HG02678 (cell line): ENCODE data around the gene NCDN.

Experiments used
- ATAC-seq: cut with Tn5 transposase; IDR thresholded peaks from one replicate; pipeline ENCODE4 v1.9.1; 2021; ENCODE audit warnings: mild to moderate bottlenecking, moderate library complexity; ENCODE audit not compliant: unreplicated experiment

The NCDN gene

DNA sequence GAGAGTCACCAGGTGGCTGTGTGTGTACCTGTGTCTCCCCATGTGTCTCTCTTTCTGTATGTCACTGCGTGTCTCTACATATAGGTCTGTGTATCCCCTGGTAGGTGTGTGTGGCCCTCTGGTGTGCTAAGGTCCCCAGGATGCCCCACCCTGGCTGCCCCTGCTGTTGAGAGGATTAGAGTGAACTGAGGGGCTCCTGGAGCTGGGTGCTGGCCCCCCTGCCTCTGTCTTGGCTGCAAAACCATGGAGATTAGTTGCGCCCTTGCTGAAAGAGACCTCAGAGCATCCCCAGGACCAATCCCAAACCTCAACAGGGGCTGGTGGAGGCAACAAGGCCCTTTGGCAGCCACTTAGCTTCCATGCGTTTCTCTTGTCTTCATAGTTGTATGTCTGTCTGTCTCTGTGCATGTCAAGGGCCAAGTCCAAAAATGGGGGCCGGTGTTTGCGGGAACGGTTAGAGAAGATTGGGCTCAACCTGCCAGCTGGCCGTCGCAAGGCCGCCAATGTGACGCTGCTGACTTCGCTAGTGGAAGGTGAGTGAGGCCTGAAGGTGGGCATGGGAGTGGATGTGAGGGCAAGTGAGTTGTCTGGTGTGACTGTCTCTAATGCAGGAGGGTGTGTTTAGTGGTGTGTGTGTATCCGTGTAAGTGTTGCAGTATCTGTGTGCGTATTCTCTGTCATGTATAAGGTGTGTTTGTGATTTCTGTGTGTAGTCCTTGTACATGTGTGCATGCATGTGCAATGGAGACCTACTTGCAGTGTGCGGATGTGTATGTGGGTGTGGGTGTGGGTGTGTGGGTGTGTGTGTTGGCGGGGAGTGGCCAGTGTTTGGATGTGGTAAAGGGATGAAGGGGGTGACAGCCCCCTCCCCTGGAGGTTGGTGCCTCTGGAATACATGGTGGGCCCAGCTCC, 32.2 kb downstream of the NCDN start:
- ATAC-seq, result no peak

DNA sequence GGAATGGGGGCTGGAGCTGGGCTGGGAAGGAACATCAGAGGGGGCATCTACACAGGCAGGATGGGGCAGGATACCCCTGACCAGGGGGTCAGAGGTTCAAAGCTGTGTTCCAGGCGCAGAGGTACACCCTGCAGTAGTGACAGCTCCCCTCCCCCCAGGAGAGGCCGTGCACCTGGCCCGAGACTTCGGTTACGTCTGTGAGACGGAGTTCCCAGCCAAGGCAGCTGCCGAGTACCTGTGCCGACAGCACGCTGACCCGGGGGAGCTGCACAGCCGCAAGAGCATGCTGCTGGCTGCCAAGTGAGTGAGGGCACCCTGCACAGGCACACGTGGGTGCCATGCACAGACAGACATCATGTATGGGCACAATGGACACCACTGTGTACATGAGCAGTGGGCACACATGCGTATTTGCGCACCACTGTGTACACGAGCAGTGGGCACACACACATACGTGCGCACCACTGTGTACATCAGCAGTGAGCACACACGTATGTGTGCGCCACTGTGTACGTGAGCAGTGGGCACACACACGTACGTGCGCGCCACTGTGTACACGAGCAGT, 33.0 kb downstream of the NCDN start:
- ATAC-seq, result no peak

DNA sequence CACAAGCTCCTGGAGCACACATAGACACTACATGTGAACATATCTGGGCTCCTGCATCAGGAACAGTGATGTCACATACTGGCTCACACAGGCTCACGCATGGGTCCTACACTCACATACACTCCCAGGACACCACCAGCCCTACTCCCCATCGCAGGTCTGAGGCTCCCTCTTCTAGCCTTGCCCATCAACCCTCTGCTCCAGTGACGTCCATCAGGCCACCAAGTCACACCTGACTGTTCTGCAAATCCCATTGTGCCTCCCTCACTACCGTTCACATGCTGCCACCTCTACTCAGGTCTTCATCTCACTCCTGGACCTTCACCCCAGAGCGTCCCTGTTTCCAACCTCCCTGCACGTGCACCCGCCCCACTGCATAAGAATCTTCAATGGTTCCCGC, 33.6 kb downstream of the NCDN start:
- ATAC-seq, result no peak

DNA sequence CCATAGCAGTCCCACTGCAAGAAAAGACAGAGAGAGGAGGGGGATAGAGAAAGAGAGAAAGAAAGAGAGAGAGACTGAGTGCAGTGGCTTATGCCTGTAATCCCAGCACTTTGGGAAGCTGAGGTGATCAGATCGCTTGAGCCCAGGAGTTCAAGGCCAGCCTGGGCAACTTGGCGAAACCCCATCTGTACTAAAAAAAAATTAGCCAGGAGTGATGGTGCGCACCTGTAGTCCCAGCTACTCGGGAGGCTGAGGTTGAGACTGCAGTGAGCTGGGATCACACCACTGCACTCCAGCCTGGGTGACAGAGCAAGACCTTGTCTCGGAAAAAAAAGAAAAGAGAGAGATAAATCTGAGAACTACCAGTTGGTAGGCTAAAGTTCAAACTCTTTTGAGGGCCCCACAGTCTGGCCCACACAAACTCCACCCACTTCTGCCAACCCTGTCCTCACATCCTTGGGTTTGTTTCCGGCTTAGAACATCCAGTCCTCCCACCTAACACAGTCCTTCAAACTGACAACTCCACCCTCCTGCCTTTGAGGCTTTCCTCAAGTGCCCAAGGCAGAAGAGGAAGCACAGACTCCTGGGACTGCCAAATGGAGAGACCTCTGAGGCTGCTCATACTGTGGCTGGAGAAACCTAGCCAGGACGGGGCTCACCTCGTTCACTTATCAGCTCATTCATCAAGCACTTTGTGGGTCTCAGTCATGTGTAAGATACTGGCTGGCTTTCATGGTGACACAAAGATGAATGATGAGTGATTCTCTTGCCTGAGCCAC, 35.6 kb downstream of the NCDN start:
- ATAC-seq, result no peak

DNA sequence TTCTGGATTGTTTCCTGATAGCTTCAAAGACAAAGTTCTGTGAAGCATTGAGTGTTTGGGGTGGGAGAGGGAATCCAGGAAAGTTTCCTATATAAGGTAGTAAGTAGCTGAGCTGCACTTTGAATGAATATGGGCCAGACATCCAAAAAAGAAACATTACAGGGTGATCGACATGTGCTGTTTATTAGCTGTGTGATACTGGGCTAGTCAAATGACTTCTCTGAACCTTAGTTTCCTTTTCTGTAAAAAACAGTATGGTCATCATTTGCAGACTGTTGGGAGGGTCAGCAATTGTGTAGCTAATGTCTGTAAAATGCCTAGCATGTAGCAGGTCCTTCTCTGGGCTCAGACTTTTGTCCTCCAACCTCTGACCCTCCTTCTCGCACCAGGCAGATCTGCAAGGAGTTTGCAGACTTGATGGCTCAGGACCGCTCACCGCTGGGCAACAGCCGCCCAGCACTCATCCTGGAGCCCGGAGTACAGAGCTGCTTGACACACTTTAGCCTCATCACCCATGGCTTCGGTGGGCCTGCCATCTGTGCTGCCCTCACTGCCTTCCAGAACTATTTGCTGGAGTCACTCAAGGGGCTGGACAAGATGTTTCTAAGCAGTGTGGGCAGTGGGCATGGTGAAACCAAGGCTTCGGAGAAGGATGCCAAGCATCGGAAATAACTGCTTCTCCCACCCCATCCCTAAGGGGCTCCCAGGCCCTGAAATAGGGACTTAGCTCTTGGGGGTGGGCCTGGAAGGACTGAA, 36.6 kb downstream of the NCDN start:
- ATAC-seq, result no peak

DNA sequence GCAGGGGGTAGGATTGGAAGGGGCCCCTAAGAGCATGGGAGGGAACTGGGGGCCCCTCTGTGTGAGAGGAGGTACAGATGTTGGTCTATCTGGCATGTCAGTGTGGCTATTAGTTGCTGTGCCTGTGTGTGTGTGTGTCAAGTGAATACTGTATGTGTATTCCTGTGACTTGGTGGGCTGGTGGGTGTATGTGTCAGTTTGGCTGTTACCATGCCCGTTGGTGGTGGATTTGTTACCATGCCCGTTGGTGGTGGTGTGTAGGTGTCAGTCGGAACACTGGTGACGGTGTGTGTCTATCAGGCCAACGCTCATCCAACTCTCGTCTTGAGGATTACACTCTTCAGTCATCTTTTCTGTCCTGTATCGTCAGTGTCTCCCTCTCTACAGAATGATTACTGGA, 38.1 kb downstream of the NCDN start:
- no peak for ATAC-seq

DNA sequence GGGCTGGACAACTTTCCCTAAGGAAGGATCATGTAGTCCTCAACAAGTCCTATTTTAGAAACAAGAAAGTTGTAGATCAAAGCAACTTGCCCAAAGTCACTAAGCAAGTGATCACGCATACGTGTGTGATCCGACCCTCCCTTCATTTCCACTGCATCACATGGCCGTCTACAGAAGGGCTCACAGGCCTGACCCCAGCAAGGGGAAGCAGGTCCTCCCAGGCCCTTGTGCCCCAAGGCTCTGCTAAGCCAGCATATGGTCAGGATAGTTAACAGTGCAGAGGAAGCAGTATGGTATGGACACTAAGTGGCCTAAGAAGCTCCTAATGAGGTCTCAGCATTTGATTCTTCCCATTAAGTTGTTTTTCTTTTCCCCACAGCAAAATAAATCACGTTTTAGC, 40.3 kb downstream of the NCDN start:
- no peak for ATAC-seq

DNA sequence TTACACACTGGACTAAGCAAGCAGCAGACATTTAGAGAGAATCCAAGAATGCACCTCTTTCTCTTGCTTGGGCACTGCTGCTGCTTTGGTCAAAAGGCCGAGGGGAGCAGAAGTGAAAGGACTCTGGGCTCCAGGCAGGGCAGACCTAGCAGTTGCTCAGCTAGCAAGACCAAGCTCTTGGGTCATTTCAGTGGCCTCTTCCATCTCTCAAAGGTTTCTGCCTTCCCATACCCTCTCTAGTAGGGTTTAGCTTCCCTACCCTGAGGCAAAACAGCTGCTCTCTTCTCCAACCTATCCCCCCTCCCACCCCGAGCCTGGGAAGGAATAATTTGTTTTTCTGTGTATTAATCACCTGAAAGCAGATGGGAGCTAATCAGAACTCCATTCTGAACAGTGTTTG, 41.3 kb downstream of the NCDN start:
- no peak for ATAC-seq

DNA sequence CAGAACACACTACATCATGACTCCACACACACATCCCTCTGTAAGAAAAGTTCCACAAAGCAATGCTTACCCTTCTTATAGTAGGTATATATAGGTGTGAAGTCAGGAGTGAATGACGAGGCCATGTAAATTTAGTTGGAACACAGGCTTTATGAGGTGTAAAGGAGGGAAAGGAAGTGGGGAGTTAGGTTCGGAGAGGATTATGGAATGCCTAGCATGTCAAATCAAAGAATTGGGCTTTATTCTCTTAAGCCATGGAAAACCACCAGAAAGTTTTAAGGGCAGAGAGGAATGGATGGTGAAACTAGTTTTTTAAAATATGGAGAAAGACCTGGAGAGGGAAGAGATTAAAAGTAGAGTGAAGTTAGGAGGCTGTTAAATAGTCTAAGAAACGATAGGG, 41.8 kb downstream of the NCDN start:
- no peak for ATAC-seq

DNA sequence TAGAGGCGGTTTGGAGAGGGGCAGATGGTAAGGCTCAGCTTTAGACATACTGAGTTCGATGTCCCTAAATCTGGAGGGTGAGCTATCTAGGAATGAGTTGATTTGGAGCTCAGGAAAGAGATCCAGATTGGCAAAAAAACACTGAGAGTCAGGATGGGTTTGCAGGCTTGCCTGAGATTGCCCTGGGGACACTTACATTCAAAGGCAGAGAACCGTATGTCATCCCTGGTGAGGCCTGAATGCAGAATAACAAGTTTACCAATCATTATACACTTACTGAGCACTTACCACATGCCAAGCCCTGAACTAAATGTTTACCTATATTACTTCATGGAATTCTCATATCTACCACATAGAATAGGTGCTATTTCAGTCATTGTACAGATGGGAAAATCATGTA, 43.0 kb downstream of the NCDN start:
- ATAC-seq, result no peak

DNA sequence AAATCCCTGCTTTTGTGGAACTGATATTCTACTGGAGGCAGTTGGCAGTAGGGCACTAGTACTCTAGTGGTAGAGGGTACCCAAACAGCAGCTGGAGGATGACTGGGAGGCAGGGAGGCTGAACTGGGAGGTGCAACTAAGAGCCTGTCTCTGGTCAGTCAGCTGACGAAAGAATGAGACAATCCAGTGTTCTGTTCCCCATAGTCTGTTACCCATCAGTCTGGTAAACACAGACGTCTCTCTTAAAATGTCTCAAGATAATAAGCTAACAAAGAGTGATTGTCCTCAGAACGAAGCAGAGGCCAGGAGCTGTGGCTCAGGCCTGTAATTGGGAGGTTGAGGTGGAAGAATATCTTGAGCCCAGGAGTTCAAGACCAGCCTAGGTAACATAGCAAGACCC, 45.9 kb downstream of the NCDN start:
- ATAC-seq, result no peak

DNA sequence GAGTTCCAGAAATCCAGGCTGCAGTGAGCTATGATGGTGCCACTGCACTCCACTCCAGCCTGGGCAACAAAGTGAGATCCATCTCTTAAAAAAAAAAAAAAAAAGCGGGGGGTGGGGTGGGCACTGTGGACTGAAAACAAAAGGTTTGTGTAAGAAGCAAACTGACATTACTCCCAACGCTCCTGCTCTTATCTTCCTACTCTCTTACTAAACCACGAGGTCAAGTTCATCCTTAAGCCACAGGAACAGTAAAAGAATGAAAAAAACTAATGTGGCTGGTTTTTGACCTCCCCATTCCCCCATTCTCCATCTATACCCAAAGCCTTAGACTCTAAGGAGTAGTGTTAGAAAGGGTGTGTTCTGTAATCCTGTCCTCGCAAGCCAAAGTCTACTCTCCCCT, 46.3 kb downstream of the NCDN start:
- no peak for ATAC-seq

DNA sequence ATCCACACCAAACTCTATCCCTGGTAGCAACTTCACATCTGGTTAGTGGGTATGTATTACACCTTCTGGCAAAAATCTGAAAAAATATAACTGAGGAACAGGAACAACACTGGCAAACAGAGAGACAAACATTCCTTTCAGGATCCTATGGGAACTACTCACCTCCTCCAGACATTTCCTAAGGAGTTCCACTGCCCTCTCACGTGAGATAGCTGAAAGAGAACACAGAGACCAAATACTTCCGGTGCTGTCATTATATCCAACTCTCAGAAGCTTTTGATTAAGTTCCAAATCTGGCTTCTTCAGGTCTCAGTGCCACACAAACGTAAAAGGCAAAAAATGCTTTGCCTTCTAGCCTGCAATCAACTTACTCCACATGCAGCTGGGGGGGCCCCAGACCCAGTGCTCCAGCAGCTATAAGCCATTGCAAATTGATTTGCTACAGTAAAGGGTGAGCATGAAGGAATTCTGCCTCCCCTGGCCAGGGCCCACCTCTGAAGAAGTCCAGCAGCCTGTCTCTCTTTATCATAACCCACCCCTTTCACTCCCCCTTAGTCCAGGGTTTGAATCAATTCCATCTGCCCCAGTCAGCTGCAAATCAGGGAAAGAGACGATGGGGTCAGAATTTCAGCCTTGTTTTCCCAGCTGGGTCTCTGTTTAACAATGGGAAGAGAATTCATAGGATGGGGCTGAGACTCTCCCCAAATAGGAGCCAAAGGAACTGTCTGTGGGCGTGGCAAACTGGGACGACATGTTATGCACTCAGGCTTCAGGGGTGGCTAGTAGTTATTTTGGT, 47.7 kb downstream of the NCDN start:
- no peak for ATAC-seq

DNA sequence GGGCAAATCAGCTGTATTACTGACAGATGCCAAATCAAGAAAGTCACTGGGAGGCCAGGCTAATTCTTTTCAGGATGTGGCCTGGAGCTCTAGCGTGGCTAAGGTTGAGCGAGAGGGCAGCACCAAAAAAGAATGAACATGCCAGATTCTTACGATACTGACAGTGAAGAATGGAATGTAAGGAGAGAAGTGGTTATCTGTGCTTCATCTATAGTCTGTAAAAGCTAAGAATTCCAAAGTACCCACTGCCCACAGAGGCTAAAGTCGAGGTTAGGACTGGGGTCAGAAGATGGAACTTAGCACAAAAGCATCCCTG, 48.2 kb downstream of the NCDN start:
- ATAC-seq, result no peak

DNA sequence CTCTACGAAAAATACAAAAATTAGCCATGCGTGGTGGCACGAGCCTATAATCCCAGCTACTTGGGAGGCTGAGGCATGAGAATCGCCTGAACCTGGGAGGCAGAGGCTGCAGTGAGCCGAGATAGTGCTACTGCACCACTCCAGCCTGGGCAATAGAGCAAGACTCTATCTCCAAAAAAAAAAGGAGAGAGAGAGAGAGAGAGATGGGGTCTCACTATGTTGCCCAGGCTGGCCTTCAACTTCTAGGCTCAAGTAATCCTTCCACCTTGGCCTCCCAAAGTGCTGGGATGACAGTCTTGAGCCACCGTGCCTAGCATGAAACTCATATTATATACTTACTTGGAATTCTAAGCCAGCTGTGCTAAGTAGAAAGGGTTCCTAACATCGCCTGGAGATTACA, 54.1 kb downstream of the NCDN start:
- ATAC-seq, result no peak

DNA sequence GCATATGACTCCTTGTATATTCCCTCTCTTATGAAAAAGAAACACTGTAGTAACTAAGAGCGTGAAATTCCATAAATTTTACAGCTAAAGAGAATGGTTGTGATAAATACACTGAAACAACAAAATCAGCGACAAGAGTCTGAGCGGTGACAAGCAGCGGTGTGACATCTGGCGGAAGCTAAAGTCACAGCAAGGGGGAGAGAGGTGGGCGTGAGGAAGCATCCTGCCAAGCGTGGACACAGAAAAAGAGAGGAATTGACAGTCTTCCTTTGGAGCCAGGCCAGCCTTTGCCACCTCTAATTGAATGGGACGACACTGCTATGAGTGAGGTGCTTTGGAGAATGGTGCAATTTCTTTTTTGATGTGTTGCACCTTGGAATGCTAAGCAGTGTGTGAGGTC, 57.8 kb downstream of the NCDN start:
- ATAC-seq, result no peak
